NCI-H2107 treated with DMSO at 0.1 percent for 48 hours (cell line): ENCODE data around the gene FRS3.

Source experiments
- DNase-seq: peaks from one replicate; lab custom pipeline; 2025; ENCODE audit not compliant: unreplicated experiment; lab: John Stamatoyannopoulos, UW

The FRS3 gene

GRCh38 chr6:41744236-41744787, 35.4 kb downstream of the FRS3 start:
- no peak for DNase-seq

- no peak for DNase-seq
Observed at GRCh38 chr6:41743406-41744235, 36.1 kb downstream of the FRS3 start.

- DNase-seq, result no peak
Observed at GRCh38 chr6:41741625-41742490, 37.8 kb downstream of the FRS3 start.

- DNase-seq, result no peak
Observed at GRCh38 chr6:41740366-41741162, 39.1 kb downstream of the FRS3 start.

GRCh38 chr6:41739041-41739440, 40.7 kb downstream of the FRS3 start:
- no peak for DNase-seq

- no peak for DNase-seq
Observed at GRCh38 chr6:41737591-41738130, 42.0 kb downstream of the FRS3 start.

DNA sequence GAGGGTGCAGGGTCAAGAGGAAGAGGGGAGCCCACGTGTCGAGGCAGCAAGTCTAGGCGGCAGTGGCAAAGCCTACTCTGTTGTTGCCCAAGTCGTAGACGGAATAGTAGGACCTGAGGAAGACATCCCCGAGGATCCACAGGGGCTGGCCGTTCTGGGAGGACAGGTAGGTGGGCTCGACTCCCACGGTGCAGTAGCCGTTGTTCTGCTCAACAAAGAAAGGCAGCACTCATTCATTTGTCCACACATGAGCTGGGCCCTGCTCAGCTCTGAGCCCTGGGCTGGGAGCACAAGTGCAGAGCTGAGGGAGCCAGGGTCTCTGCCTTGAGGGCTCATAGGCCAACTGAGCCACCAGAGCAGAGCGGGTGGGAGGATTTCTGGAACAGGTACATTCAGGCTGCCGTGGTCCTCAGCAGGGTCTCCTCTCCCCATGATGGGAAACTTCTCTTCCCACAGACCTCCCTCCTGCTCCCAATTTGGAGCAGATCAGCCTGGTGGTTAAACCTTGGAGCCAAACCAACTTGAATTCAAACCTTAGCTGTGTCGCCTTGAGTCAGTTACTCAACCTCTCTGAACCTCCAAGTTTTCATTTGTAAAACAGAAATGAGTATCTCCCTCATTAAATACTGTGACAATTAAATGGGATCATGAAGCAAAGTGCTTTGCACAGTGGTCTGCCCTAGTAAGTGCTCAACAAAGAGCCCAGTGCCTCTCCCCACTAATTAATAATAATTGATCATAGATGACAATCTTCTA, 42.7 kb downstream of the FRS3 start:
- no peak for DNase-seq

GRCh38 chr6:41736186-41736733, 43.4 kb downstream of the FRS3 start:
- DNase-seq, result no peak

- DNase-seq, result peak; percentile 18
Observed at GRCh38 chr6:41735427-41736185, 44.1 kb downstream of the FRS3 start, which contains the start of gene TFEB. TSS of gene TFEB (minus strand) at chr6:41735608. CDS start at chr6:41691213, 44,395 bp downstream.

DNA sequence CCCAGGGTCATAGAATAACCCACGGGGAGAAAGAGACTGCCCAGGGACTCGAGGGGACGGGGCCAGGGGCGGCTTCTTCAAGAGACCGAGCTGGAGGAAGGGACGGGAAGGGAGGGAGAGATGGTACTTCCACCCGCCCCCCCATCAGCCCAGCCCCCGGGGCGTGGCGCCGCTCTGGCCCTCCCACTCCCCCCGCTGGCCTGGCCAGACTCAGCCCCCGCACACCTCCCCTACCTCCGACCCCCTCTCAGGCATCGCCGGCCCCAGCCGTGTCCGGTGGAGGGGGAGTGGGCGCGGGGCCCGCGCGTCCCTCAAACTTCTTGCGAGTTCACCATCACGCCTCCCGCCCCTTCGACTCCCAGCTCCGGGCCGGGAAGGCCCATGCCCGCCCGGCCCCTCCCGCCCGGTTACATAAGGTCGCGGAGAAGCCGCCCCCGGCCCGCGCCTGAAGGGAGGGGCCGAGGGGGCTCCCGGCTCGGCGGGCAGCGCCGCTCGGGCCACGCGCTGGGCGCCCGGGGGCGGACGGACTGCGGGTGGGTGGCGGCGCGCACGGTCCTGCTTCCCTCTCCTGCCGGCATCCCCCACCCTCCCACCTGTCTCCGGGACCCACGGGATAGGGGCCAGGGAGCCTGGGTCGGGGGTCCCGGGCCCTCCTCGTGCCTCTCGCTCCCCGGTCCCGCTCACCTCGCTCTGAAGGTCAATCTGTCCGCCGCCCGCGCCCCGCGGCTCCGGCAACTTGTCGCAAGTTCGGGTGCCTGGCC, 44.9 kb downstream of the FRS3 start:
- DNase-seq, result no peak

GRCh38 chr6:41733707-41734665, 45.7 kb downstream of the FRS3 start:
- DNase-seq, result peak; percentile 31

GRCh38 chr6:41733360-41733706, 46.4 kb downstream of the FRS3 start:
- no peak for DNase-seq

DNA sequence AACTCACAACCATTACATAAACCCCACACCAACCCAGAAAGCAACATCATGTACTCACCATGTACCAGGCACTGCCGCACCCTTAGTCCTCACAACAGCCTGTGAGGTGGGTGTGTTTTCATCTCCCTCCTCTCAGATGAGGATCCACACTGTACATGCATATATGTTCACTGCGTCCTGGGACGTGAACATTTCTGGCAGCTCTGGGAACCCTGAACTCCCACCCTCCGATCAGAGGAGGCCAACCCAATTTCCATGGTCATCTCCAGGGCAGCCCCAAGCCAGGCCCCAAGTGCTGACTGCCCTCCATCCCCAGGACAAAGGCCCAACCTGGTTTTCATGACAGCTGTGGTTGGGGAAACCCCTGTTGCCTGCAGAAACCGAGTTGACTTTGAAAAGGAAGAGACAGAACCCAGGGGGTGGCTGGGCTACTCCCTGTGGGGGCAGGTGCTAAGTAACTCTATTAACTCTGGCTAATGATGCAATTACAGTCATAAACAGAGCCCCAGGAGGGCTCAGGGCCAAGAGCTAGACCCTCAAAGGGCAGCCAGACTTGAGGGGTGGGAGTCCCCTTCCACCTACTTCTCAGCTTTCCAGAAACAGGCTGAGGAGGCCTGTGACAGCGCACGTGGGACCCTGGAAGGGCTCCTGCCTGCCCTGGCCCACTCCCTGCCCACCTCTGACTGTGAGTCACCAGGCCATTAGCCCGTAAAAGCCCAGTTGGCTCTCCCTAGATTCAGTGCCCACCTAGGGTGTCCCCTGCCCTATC, 46.9 kb downstream of the FRS3 start:
- DNase-seq, result no peak

DNA sequence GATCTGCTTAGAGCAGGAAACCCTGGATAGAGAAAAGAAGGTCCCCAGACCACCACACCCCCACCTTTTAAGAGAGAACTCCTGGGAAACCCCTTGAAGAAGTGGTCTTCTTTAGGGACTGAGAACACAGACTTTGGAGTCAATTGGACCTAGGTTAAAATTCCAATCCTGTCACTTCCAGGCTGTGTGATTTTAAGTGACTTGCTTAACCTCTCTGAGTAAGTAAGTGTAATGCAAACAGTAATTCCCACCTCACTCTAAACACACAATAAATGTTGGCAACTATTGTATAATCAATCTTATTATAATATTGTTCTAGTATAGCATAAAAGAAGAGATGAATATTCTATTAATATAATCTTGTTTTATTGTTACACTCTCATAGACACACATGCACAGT, 47.6 kb downstream of the FRS3 start:
- no peak for DNase-seq

GRCh38 chr6:41731561-41732086, 48.1 kb downstream of the FRS3 start:
- DNase-seq, result no peak
